Right forelimb (tissue), 1 donor: Measurements from ENCODE around the gene AGBL1.

Experiments used
- DNase-seq: peaks from one replicate; pipeline ENCODE4 v3.0.0-alpha.2; 2018

The AGBL1 gene

GRCh38 chr15:86079508-86080266 lies at the start of gene AGBL1:
Gene AGBL1, plus strand, starts transcription at chr15:86079871.
- no peak for DNase-seq

- DNase-seq = no peak
Measured at GRCh38 chr15:86034904-86035303, 44.8 kb upstream of the AGBL1 start.

GRCh38 chr15:86036243-86036642 lies 43.4 kb upstream of the AGBL1 start:
- DNase-seq = no peak

GRCh38 chr15:86038491-86038890 lies 41.2 kb upstream of the AGBL1 start:
- no peak for DNase-seq

GRCh38 chr15:86040356-86041033 lies 39.2 kb upstream of the AGBL1 start:
- DNase-seq = no peak

GRCh38 chr15:86041399-86041798 lies 38.3 kb upstream of the AGBL1 start:
- no peak for DNase-seq

GRCh38 chr15:86042226-86042625 lies 37.4 kb upstream of the AGBL1 start:
- DNase-seq = no peak

- no peak for DNase-seq
Measured at GRCh38 chr15:86044981-86045380, 34.7 kb upstream of the AGBL1 start.

- no peak for DNase-seq
Measured at GRCh38 chr15:86054338-86054737, 25.3 kb upstream of the AGBL1 start.

GRCh38 chr15:86055688-86056087 lies 24.0 kb upstream of the AGBL1 start:
- no peak for DNase-seq

GRCh38 chr15:86059851-86060250 lies 19.8 kb upstream of the AGBL1 start:
- no peak for DNase-seq

GRCh38 chr15:86060674-86061073 lies 19.0 kb upstream of the AGBL1 start:
- DNase-seq = no peak

- no peak for DNase-seq
Measured at GRCh38 chr15:86061581-86061980, 18.1 kb upstream of the AGBL1 start.

- DNase-seq = no peak
Measured at GRCh38 chr15:86062646-86063243, 16.9 kb upstream of the AGBL1 start.

GRCh38 chr15:86063356-86064095 lies 16.1 kb upstream of the AGBL1 start:
- no peak for DNase-seq

- DNase-seq = no peak
Measured at GRCh38 chr15:86064326-86064725, 15.3 kb upstream of the AGBL1 start.

- no peak for DNase-seq
Measured at GRCh38 chr15:86066174-86066834, 13.4 kb upstream of the AGBL1 start.

GRCh38 chr15:86073281-86073680 lies 6.4 kb upstream of the AGBL1 start:
- DNase-seq = no peak

- DNase-seq = no peak
Measured at GRCh38 chr15:86076468-86076867, 3.2 kb upstream of the AGBL1 start.

GRCh38 chr15:86077070-86077469 lies 2.6 kb upstream of the AGBL1 start:
- DNase-seq = no peak

GRCh38 chr15:86080302-86080701 lies 631 bp downstream of the AGBL1 start:
- DNase-seq = no peak

- no peak for DNase-seq
Measured at GRCh38 chr15:86082619-86083380, 3.1 kb downstream of the AGBL1 start.
